Heart right ventricle (tissue), 16 donors: Measurements from ENCODE around the gene IRGC. TPM values are rescaled to one million over a fixed set of nuclear protein-coding genes. Genes with fewer than 3 reads are reported as not detected.

Experiments
- ATAC-seq, 8 donors: fragments of 200-7000 bp; cut with Tn5 transposase; one replicate each; pipeline ENCODE4 v1.9.1; 2020; ENCODE audit warnings: mild to moderate bottlenecking in 8 of 8, moderate library complexity in 8 of 8, moderate number of reproducible peaks in 1 of 8
- DNase-seq, 2 donors: peaks; one replicate each; pipeline ENCODE4 v3.0.0-alpha.2; 2020
- H3K27ac ChIP-seq, 10 donors: fragments of 200-600 bp; sonication (generic) in 2 of 10; one replicate each; pipeline versions ENCODE4 v1.5.0 to v1.8.0; 2020 to 2022; ENCODE audit warnings: mild to moderate bottlenecking in 3 of 10
- H3K27me3 ChIP-seq, 7 donors: fragments of 200-600 bp; one replicate each; pipeline ENCODE4 v1.8.0; 2021 to 2022; ENCODE audit warnings: mild to moderate bottlenecking in 2 of 7
- H3K36me3 ChIP-seq, 9 donors: fragments of 200-600 bp; sonication (generic) in 1 of 9; one replicate each; pipeline versions ENCODE4 v1.5.0 to v1.8.0; 2020 to 2022; ENCODE audit warnings: mild to moderate bottlenecking in 2 of 9
- H3K4me1 ChIP-seq, 9 donors: fragments of 200-600 bp; sonication (generic) in 1 of 9; one replicate each; pipeline versions ENCODE4 v1.5.0 to v1.8.0; 2020 to 2022; ENCODE audit warnings: mild to moderate bottlenecking in 4 of 9
- H3K4me3 ChIP-seq, 10 donors: fragments of 200-600 bp; sonication (generic) in 2 of 10; one replicate each; pipeline versions ENCODE4 v1.5.0 to v1.8.0; 2020 to 2022; ENCODE audit warnings: mild to moderate bottlenecking in 7 of 10, moderate library complexity in 2 of 10
- H3K9me3 ChIP-seq, 11 donors: fragments of 200-600 bp in 10 of 11; sonication (generic) in 2 of 11; one replicate each; pipeline versions ENCODE4 v1.5.0 to v1.8.0; 2013 to 2022; ENCODE audit warnings: mild to moderate bottlenecking in 2 of 11, control low read depth in 1 of 11, moderate library complexity in 1 of 11
- CTCF ChIP-seq, 9 donors: fragments of 200-600 bp; sonication (generic) in 2 of 9; IDR thresholded peaks; one replicate each; pipeline versions ENCODE4 v1.5.0 to v1.8.0; 2021 to 2022; ENCODE audit warnings: antibody characterized with exemption in 9 of 9, mild to moderate bottlenecking in 5 of 9, moderate library complexity in 1 of 9
- WGBS, 2 donors: extraction: QIAGEN DNeasy Blood & Tissue Kit; methylation state at CpG; one replicate each; pipeline ENCODE4 v1.1.7; 2013; ENCODE audit warnings: inconsistent platforms in 1 of 2; 5-methylcytosine and 5-hydroxymethylcytosine counted together
- intact Hi-C, 10 donors: fragments of 100-400 bp; cut with DNase I; formaldehyde crosslinking; loops; one replicate each; pipeline versions ENCODE4 v1.11.1 to v1.14.2; 2022
- polyA plus RNA-seq, 2 donors: library from polyadenylated mRNA; stranded (reverse); fragments of 200-250 nt; gene quantifications; one replicate each; pipeline ENCODE4 v1.2.3, GENCODE V29; 2013
- total RNA-seq, 10 donors: library from RNA; stranded (reverse); fragmentation: NEBNext Ultra II Directional in 3 of 10; extraction: Animal tissue kit (Norgen Biotek cat#: 25700) in 3 of 10; gene quantifications; one replicate each; pipeline versions ENCODE4 v1.2.1 to v1.2.4, GENCODE V29; 2021 to 2023
- donor health status: Arrhythmogenic right ventricular cardiomyopathy.
- donor health status: ischemic (EF 13 %, LVEDD 7.1; RV severe dilation, severe dysfunction).
- donor health status: healthy with polysubstance abuse.
- donor health status: DM: no; HTN: yes; CAD: no.
- donor health status: DM: no; HTN: no; CAD: no.
- donor health status: ischemic (EF 25% LVEDD 6.9; RV normal size, moderate dysfunction).
- donor health status: ischemic (EF 25% LVEDD 5.7; RV mildly dilated, moderate dysfunction).
- donor health status: healthy.
- donor health status: DM: yes; HTN: yes; CAD: no.
- donor health status: Ischemic cardiomyopathy.
- donor health status: ischemic (EF 35%, LVEDD 5.7; RV mildly dilated, moderate dysfunction).
- donor health status: nonischemic (EF 11% LVEDD 7.7; RV severe dilation, severe dysfunction).
- donor health status: DM: yes; HTN: yes; CAD: no.
- donor health status: PGD.
- donor health status: ischemic (EF 29% LVEDD 5.4; RV normal size, mild dysfunction).
- donor health status: nonischemic (EF 23%, LVEDD 6.1; RV moderate dilation, normal function).

IRGC gene
- total and polyA plus RNA-seq, 12 donors, result not detected

- 86 to 89% methylated on average over 15 to 16 of the region's 16 CpGs for WGBS, 2 donors
- ATAC-seq (peak in 2 of 8 donors; percentile 19 to 35), DNase-seq (no peak)
- peaks cover 0 to 93% (median 47%) of the 10 kb centered on the region in 9 donors for H3K36me3 ChIP-seq
- no peak overlapping the region for H3K4me3 ChIP-seq
- H3K27me3 ChIP-seq, result no peaks in the 10 kb centered on the region
- no peak for TF ChIP-seq CTCF (IDR thresholded peaks at IDR 0.05)
- peak overlapping the region in 1 of 10 donors; percentile 8 for H3K27ac ChIP-seq
- peaks cover 0 to 38% (median 2%) of the 10 kb centered on the region in 9 donors for H3K4me1 ChIP-seq
- H3K9me3 ChIP-seq, result no peaks in the 10 kb centered on the region
- intact Hi-C loops, result loop anchor here in 2 of 10 donors (5.0 kb wide), 1 partner anchor 35 kb away; the partner anchor contains the start of gene KCNN4 (in 2 of the 2)
Measured at GRCh38 chr19:43747557-43748204, 31.8 kb downstream of the IRGC start.

DNA sequence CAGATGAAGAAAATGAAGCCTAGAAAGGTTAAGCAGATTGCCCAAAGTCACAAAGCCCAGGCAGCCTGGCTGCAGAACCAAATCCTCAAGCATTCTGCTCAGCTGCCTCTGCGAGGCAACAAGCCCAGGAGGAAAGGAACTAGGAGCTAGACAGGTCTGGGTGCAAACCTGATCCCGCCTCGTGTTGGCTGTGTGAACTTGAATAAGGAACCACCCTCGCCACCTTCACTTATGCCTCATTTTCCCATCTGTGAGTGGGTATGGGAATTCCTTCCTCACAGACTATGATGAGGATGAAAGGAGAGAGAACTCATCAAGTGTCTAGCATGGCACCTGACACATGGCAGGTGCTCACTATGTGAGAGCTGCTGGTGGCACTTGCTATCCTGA, 32.3 kb downstream of the IRGC start:
- peaks cover 0 to 89% (median 42%) of the 10 kb centered on the region in 9 donors for H3K36me3 ChIP-seq
- TF ChIP-seq CTCF (IDR thresholded peaks at IDR 0.05), result no peak
- DNase-seq (no peak), ATAC-seq (no peak)
- no peak overlapping the region for H3K27ac ChIP-seq
- H3K27me3 ChIP-seq, result no peaks in the 10 kb centered on the region
- no peaks in the 10 kb centered on the region for H3K9me3 ChIP-seq
- intact Hi-C loops, result loop anchor here in 2 of 10 donors (5.0 kb wide), 1 partner anchor 34 kb away; the partner anchor contains the start of gene KCNN4 (in 2 of the 2)
- H3K4me3 ChIP-seq, result no peak overlapping the region
- WGBS, 2 donors, result 90 to 100% methylated on average over 4 of the region's 4 CpGs
- H3K4me1 ChIP-seq, result peaks cover 0 to 38% (median 8%) of the 10 kb centered on the region in 9 donors

- Histone ChIP-seq H3K27ac (no peak overlapping the region), H3K27me3 (no peaks in the 10 kb centered on the region), H3K4me1 (peaks cover 0 to 41% (median 11%) of the 10 kb centered on the region in 9 donors), H3K36me3 (peaks cover 0 to 84% (median 38%) of the 10 kb centered on the region in 9 donors), H3K4me3 (no peak overlapping the region), H3K9me3 (no peaks in the 10 kb centered on the region)
- DNase-seq (no peak), ATAC-seq (no peak)
- intact Hi-C loops, result loop anchor here in 2 of 10 donors (5.0 kb wide), 1 partner anchor 34 kb away; the partner anchor contains the start of gene KCNN4 (in 2 of the 2)
- WGBS, 2 donors, result 88 to 93% methylated on average over 4 of the region's 4 CpGs
- TF ChIP-seq CTCF (IDR thresholded peaks at IDR 0.05), result no peak
Measured at GRCh38 chr19:43748685-43749084, 32.8 kb downstream of the IRGC start.

GRCh38 chr19:43749152-43749551, 33.3 kb downstream of the IRGC start:
- Histone ChIP-seq H3K27me3 (no peaks in the 10 kb centered on the region), H3K36me3 (peaks cover 0 to 80% (median 38%) of the 10 kb centered on the region in 9 donors), H3K9me3 (no peaks in the 10 kb centered on the region), H3K4me3 (no peak overlapping the region), H3K27ac (no peak overlapping the region), H3K4me1 (peaks cover 0 to 44% (median 16%) of the 10 kb centered on the region in 9 donors)
- intact Hi-C loops, result loop anchor here in 2 of 10 donors (5.0 kb wide), 1 partner anchor 33 kb away; the partner anchor contains the start of gene KCNN4 (in 2 of the 2)
- 75 to 80% methylated on average over 7 of the region's 7 CpGs for WGBS, 2 donors
- no peak for DNase-seq
- TF ChIP-seq CTCF (IDR thresholded peaks at IDR 0.05), result no peak
- no peak for ATAC-seq
